Uterus (tissue), 2 donors: ENCODE data around the gene MMEL1.

ENCODE experiments used
- CTCF ChIP-seq, 4 experiments: fragments of 200-600 bp in 2 of 4; fragments of 450-650 bp in 2 of 4; sonication (generic) in 2 of 4; IDR thresholded peaks; one replicate each; pipeline ENCODE4 v1.5.1; 2016 to 2019; ENCODE audit warnings: antibody characterized with exemption in 4 of 4, mild to moderate bottlenecking in 2 of 4, moderate library complexity in 1 of 4
- POLR2A ChIP-seq, 2 donors: fragments of 450-650 bp; IDR thresholded peaks; one replicate each; pipeline ENCODE4 v1.6.1; 2016; ENCODE audit warnings: antibody characterized with exemption in 2 of 2, mild to moderate bottlenecking in 1 of 2, moderate library complexity in 1 of 2

- no peak for TF ChIP-seq CTCF (IDR thresholded peaks at IDR 0.05)
- no peak for TF ChIP-seq POLR2A (IDR thresholded peaks at IDR 0.05)
Measured at GRCh38 chr1:2587860-2588571, 44.8 kb downstream of the MMEL1 start.
